Measurements from ENCODE around the gene SMG6. TPM values are rescaled to one million over a fixed set of nuclear protein-coding genes. Genes with fewer than 3 reads are reported as not detected.
"Not testable (repeated sequence)": the region's sequence is repeated elsewhere in the genome, so short reads cannot be mapped to it uniquely, and the experiment has no call there.

The SMG6 gene
- total RNA-seq, 1 donor from 2014 or later: 75.5 TPM

DNA sequence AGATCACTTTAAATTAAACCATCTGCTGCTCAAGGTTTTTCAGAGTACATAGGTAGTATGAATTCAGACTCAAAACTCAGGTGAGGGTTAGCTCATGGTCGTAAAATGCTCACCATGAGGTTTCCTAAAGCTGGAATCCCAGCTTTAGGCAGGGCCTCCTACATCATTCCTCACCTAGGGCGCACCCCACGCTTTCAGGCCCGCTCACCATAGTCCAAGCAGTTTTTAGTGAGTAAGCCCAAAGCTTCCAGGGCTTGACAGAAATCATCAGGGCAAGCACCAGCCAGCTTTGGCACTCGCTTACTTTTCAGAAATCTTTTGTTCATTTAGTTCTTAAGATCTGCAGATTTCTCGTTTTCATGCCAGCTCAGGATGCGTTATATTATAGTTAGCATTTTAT is 158.9 kb downstream of the SMG6 start:
- no peak for DNase-seq (ENCODE audit: low read depth)

DNA sequence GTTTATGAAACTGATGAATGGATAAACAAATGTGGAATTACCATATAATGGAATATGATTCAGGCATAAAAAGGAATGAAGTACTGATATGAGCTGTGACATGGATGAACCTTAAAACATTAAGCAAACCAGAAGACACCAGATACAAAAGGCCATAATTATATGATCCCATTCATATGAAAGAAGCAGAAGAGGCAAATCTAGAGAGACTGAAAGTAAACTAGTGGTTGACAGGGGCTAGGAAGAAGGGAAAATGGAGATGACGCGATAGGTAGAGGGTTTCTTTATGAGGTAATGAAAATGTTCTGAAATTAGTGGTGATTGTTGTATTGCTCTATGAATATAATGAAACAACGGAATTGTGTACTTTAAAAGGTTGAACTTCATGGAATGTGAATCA is 160.3 kb downstream of the SMG6 start:
- DNase-seq (ENCODE audit: low read depth): no peak

DNA sequence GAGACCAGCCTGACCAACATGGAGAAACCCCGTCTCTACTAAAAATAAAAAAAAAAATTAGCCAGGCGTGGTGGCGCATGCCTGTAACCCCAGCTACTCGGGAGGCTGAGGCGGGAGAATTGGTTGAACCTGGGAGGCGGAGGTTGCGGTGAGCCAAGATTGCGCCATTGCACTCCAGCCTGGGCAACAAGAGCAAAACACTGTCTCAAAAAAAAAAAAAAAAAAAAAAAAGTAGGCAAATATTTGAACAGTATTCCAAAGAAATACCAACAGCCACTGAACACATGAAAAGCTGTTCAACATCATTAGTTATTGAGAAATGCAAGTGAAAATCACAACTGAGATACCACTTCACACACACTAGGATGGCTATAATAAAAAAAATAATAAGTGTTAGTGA is 160.9 kb downstream of the SMG6 start:
- not testable (repeated sequence) for DNase-seq (ENCODE audit: low read depth)

DNA sequence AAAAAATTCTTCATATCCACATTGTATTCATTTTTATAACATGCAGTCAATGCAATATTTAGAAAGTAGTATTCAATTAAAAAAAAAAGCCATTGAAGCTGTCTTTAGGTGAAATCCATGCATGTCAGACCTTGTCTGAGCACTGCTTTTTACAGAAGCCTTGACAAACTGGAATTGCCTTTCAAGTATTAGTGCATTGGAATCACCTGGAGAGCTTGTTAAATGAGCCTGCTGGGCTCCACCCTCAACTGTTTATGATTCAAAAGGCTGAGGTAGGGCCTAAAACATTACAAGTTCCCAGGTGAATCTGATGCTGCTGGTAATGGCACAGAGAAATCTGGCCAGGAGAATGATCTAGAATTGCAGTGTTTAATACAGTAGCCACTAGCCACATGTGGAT is 162.9 kb downstream of the SMG6 start:
- DNase-seq (ENCODE audit: low read depth): no peak

DNA sequence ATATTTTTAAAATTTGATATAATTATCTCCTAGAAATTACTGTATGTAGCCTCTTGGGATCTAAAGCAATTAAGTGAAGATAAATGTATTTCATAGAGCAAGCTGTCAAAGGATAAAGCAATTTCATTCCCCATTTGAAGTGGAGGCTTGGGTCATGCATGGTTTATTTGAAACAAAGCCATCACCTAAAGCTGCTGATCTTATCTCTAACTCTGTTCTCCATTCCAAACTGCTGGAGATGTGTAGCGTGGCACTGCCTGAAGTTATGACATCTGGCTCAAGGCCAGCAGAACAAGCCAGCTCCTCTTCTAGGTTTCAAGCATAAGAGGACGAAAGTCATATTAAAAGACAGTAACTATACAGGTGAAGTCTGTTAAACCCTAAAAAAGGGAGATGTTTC is 164.8 kb downstream of the SMG6 start:
- DNase-seq (ENCODE audit: low read depth): peak; percentile 61

DNA sequence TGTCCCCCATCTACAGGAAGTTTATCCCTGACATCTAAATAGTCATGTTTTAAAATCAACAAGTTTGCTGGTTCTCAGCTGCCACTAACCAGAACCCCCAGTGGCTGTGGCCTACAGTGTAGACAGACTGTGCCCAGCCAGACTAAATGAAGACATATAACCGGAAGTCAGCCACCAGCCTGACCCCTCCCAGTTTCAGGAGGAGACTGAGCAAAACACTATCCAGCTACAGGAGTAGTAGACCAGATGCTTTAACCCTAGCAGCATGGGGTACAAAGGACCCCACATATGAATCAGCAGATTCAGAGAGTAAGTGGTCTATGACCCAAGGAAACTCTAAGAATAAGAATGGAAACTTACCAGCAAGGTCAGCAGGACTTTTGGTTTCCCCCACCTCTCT is 165.3 kb downstream of the SMG6 start:
- DNase-seq (ENCODE audit: low read depth): no peak

DNA sequence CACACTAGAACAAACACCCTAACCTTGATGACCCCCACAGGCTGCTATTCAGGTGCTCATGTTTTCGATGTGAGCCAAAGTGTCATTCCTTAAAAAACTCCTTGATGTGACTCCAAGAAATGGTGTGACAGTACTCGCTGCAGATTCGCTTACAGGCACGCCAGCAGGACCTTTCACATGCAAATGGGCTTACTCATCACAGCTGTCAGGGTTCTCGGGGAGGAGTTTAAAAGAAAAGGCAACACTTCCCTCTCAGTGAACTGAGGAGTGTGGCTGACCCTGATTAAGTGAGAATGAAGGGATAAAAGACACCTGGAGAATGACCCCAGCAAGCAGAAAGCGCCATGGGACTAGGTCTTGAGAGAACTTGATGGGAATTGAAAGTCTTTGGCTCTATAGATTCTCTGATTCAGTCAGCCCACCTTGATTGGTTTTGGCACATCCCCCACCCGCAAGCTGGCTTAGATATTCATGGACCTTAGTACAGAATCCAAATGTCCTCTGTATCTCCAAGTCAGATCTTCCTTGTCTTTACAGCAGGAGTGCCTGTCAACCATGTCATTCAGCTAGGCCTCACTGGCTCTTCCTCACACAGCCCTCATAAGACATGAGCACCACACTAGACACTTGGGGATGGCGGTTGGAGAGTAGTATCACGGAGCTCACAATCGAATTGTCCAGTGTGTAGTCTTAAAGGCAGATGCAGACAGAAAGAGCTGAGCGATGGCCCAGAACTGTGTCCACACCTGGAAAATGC is 166.1 kb downstream of the SMG6 start:
- DNase-seq (ENCODE audit: low read depth): peak; percentile 44

DNA sequence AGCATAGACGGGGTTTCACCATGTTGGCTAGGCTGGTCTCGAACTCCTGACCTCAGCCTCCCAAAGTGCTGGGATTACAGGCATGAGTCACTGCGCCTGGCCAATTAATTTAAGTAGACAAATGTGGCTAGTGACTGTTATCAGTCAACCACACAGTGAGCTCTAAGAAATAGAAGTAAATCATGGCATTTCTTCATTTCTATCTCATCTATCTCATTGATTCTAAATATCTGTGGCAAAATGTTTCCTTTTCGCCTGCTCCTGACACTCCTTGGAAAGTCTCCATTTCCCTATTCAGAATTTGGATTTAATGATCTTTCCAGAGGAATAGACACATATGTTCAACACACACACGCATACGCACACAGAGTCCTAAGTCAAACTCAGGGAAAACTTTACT is 167.3 kb downstream of the SMG6 start:
- no peak for DNase-seq (ENCODE audit: low read depth)

DNA sequence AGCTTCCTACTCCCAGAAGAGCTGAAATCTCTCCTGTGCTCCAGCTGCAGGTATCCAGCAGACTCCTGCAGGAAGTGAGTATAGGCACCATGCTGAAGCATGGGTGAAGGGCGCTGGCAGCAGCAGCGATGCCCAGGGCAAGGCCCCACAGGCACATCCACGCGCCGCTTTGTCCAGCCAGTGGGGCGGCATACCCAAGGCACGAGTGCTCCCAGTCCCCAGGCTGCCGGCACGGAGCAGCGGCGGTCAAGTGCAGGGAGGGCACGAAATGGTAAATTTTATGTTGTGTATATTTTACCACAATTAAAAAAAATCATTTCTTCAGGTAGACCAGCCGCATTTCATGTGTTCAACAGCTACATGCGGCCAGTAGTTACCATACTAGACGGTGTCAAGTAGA is 175.6 kb downstream of the SMG6 start:
- DNase-seq (ENCODE audit: low read depth): no peak

DNA sequence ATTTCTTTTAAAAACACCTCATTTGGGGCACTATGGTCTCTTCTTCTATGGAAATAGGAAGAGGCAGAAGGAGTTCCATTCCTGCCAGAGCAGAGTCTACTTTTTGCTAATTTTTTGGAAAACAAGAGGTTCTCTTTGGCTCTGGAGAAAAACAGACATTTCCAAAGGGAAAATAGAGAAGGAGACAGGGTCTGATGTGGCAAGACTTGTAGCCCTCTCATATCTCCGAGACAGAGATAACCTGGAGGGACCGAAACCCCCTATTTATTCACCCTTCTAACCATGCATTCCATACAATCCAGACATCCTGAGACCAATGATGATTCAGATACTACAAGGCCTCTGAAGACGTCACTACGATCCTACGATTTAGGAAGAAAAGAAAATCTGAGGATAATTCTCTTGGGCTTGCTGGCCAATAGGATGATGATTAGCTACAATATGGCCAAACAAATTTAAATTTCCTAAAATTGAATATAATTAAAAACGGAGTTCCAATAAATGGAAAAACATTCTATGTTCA is 178.5 kb downstream of the SMG6 start:
- DNase-seq (ENCODE audit: low read depth): no peak

DNA sequence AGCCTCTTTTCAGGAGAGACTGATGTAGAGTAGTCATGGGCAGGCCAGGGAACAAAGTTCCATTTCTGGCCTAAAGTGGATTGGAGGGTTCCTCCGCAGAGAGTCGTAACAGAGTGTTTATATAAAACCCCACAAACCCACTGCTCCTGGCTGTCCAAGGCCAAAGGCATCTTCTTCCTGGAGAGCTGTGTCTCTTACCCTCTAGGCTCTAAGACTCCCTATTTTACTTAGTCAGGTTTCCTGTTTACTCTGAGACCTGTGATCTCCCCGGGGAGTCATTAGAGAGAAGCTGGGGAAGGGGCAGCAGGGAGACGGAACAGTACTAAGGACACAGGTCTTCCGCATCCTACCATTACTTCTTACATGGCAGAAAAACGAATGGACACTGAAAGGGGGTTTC is 179.2 kb downstream of the SMG6 start:
- no peak for DNase-seq (ENCODE audit: low read depth)

DNA sequence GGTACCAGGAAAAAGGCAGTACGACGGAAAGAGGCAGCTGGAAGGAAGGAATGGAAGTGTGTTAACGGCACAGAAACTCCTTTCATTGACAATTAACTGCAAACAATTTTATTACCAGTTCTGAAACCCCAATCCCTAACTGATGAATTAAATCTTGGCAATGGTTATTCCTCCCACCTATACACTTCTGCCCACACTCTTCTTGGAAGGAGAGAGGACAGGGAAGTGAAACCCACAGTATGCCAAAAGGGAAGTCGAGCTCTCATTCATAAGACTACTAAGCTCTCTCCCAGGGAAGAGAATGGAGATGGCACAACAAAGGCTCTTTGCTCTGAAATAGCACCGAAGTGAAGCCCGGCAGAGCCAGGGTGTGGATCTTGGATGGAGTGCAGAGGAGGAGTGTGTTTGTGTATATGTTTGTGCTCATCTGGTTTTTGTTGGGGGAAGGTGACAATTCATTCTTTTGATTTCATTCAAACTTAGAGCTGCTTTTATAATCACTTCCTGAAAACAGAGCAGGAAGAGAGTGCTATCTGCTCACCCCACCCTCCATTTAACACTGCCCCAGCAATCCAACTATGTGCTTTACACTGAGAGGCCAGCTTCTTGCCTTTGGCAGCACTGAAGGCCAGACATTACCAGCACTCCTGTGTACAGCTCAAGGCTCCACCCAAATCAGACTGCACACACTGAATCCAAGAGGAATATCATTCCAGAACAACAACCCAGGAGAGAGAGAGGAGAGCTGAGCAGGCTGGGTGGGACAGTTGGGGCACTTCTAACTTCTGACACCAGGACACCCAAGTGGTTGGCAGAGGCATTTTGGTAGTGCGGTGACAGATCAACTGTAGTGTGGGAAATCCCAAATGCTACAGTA is 180.0 kb downstream of the SMG6 start:
- no peak for DNase-seq (ENCODE audit: low read depth)

DNA sequence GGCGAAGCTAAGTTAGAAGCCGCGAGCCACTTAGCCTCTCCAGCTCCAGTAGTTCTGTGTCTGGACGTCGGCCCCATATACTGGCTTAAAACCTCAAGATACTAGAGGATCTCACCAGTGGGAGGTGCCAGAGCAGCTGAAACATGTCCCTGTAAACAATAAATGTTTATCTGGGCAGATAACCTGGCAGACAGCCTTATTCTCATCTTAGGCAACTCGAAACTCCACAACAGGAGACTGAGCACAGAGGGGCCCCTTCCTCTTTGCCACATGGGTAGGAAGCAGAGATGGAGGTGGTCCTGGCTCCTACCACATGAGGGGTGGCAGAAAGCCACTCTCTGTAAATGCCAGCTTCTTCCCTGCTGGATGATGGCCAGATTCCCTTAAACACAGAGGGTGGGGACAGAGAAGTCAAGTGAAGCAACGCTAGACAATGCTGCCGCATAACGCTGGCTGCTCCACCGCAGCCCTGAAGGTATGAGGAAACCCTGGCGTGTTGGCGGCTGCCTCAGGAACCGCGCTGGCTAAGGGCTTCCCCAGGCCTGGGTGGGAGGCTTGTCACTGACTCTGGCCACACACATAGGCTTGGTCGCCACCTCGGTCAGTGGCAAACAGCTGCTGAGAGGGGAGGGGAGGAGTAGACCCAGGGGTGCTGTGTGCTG is 180.8 kb downstream of the SMG6 start:
- DNase-seq (ENCODE audit: low read depth): no peak

DNA sequence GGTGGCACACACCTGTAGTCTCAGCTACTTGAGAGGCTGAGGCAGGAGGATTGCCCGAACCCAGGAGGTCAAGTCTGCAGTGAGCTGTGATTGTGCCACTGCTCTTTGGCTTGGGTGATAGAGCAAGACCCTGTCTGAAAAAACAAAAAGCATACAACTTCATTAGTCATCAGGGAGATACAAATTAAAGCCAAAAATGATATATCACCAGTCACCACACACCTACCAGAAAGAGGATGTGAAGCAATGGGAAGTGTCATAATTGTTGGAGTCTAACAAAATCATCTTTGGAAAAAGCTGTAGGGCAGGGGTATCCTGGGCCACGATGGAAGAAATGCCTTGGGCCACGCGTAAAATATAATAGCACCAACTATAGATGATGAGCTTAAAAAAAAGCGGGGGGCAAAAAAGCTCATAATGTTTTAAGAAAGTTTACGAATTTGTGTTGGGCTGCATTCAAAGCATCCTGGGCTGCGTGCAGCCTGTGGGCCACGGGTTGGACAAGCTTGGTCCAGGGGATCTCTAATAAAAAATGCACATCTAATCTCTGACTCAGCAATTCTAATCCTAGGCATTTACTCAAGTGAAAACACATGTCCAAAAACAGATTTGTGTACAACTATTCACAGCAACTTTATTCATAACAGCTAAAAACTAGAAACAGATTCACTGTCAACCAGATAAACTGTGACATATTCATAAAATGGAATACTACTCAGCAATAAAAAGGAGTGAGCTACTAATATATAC is 182.8 kb downstream of the SMG6 start:
- DNase-seq (ENCODE audit: low read depth): no peak

DNA sequence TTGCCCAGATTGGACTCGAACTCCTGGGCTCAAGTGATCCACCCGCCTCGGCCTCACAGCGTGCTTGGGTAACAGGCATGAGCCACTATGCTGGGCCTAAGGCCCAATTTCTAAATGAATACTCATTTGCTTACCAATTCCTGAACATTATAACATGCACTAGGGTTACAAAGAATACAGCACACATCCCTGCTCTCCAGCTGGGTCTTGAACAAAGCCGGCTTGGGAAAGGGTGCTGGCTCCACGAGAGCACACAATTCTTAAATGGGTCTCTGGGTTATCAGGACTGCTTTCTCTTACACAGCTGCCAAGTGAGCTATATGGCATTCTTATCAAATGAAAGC is 190.3 kb downstream of the SMG6 start:
- DNase-seq (ENCODE audit: low read depth): no peak

DNA sequence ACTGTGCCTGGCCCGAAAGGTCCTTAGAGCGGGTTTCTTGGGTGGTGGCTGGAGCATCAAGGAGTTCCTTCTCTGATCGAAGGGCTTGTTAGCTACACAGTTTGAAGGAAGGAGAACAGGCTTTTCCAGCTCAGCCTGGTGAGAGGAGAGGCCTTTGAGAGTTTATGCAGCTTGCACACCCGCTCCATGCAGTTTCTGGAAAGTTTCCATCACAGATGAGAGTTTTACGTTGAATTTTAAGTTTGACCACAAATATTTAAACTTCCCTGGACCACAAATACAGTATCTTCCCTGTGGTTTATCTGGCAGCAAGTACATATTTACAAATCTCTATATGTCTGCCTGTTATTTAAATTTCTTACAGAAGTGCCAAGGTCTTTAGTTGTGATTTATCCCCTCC is 191.9 kb downstream of the SMG6 start:
- DNase-seq (ENCODE audit: low read depth): no peak

DNA sequence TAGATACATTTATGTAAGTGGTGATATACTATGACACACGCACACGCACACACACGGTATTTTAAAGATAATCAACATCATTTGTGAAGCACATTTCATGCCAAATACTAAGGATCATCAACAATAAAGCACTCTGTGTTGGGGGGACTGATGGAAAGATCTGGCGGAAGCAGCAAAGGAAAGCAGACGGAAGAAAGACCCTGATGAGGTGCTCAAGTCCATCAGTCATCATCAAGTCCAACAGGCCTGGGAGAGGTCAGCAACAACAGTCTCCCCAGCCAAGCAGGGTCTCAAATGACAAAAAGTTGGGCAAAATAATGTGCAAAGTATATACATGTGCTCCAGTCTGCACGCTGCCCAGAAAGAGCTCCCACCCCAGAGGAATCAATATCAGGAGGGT is 193.1 kb downstream of the SMG6 start:
- DNase-seq (ENCODE audit: low read depth): no peak

DNA sequence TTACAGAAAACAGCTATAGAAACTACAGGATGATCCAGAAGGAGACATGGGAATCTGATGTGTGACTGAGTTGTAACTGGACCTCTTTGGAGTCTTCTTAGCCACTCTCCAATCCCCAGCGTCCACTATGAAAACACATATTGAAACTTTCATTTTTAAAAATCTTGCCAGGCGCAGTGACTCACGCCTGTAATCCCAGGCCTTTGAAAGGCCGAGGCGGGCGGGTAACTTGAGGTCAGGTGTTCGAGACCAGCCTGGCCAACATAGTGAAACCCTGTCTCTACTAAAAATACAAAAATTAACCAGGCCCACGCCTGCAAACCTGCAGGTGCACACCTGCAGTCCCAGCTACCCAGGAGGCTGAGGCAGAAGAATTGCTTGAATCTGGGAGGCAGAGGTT is 195.4 kb downstream of the SMG6 start:
- no peak for DNase-seq (ENCODE audit: low read depth)

DNA sequence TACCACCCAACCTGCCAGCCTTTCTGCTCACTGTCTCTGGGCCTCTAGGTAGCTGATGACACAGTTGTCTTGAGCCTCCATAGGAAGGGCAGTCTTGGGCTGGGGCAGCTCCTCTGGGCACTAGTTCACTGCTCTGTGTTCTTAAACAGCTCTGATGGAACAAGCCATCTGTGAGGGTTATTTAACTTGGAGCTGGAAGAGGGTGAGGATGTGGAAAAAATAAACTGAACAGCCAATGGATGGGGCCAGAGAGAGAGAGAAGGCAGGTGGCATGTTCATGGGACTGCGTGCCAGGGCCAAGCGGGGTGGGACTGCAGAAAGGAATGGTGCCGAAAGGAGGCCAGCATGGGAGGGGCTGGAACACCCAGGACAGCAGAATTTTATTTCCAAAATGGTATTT is 196.1 kb downstream of the SMG6 start:
- DNase-seq (ENCODE audit: low read depth): no peak

DNA sequence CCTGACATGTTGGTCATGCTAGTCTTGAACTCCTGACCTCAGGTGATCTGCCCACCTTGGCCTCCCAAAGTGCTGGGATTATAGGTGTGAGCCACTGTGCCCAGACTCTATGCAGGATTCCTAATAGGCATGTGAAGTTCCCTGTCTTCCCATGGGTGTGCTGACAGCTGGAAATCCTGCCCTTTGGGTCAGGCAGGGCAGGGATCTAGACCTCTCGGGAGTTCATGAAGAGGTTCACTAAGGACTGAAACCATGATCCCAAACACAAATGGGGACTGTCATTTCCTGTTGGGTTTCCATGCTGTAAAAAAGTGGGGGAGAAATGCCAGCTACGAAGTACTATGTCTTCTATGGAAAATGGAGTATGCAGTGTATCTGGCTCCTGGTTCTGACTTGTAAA is 196.5 kb downstream of the SMG6 start:
- DNase-seq (ENCODE audit: low read depth): no peak

DNA sequence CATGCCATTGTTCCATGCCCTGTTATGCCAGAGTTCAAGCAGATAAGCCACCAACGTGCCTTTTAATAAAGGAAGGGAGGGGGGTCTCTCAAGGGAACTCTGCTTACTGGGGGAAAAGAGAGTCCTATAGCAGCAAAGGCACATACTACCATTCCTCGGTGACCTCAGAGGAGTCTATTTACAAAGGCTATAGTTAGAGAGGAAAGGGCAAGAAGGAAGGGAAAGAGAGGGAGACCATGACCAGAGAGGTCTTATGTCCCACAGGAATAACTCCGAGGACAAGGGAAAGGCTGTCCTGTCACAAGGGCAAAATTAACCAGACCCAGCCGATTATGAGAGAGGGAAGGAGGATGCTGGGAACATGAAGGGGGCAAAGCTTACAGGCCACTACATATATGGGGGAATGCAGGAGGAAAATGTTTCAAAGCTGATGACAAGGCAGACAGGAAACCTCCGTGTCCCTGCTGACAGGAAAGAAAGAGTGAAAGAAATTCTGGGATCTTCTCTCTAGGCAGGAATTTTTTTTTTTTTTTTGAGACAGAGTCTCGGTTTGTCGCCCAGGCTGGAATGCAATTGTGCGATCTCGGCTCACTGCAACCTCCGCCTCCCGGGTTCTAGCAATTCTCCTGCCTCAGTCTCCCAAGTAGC is 197.2 kb downstream of the SMG6 start:
- no peak for DNase-seq (ENCODE audit: low read depth)

All from renal cortical epithelial cell (primary cell).